NT2/D1 (cell line): Measurements from ENCODE around the gene TBKBP1.

Experiments used
- SUZ12 ChIP-seq: IDR thresholded peaks from 2 replicates; pipeline ENCODE4 v1.6.1; 2011; ENCODE audit not compliant: insufficient read length, insufficient read depth; ENCODE audit errors: extremely low read depth
- YY1 ChIP-seq: IDR thresholded peaks from 2 replicates; pipeline ENCODE4 v1.6.1; 2011; ENCODE audit not compliant: insufficient read length, insufficient read depth
- ZNF274 ChIP-seq: IDR thresholded peaks from 2 replicates; pipeline ENCODE4 v1.6.1; 2011; ENCODE audit warnings: mild to moderate bottlenecking, low read depth, low read length

GRCh38 chr17:47649972-47650524 lies 43.9 kb upstream of the TBKBP1 start:
- TF ChIP-seq YY1 (no peak), ZNF274 (no peak), SUZ12 (no peak)
